Measurements from ENCODE around the gene HACL1. TPM values are rescaled to one million over a fixed set of nuclear protein-coding genes. Genes with fewer than 3 reads are reported as not detected.

HACL1 gene
- total RNA-seq, 1 experiment from 2014 or later, result 44.9 TPM

DNA sequence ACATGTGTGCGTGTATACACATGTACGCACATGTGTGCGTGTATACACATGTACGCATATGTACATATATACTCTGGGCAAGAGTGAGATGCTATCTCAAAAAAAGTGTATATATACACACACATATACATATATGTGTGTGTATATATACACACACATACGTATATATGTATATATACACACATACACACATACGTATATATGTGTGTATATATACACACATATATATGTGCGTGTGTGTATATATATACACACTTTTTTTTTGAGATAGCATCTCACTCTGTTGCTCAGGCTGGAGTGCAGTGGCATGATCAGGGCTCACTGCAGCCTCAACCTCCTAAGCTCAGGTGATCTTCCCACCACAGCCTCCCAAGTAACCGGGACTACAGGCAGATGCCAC lies 8.4 kb downstream of the HACL1 start (continued):
- no peak for TF ChIP-seq PRDM15 (CRISPR knock-in tag; IDR thresholded peaks at IDR 0.05)
- TF ChIP-seq ZNF317 (CRISPR knock-in tag; IDR thresholded peaks at IDR 0.05; ENCODE audit: borderline replicate concordance, low read depth), result no peak
- TF ChIP-seq TEAD4 (CRISPR knock-in tag; IDR thresholded peaks at IDR 0.05), result no peak

DNA sequence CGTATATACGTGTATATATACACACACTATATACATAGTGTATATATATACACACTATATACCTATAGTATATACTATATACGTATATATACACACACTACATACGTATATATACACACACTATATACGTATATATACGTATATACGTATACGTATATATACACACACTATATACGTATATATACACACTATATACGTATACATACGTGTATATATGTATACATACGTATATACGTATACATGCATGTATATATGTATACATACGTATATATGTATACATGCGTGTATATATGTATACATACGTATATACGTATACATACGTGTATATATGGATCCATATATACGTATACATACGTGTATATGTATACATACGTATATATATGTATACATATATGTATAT lies 9.4 kb downstream of the HACL1 start:
- H3K9me3 Mint-ChIP-seq, result no peaks in the 10 kb centered on the region
- H3K27ac Mint-ChIP-seq, result no peak overlapping the region
- peaks cover 31% of the 10 kb centered on the region for H3K36me3 Mint-ChIP-seq
- TF ChIP-seq ZNF671 (CRISPR knock-in tag; IDR thresholded peaks at IDR 0.05) (no peak), NR3C1 (CRISPR knock-in tag; conservative IDR thresholded peaks at IDR 0.05; ENCODE audit: low read depth) (no peak), ZNF317 (CRISPR knock-in tag; IDR thresholded peaks at IDR 0.05; ENCODE audit: borderline replicate concordance, low read depth) (no peak), FOXJ3 (CRISPR knock-in tag; IDR thresholded peaks at IDR 0.05; ENCODE audit: borderline replicate concordance) (no peak), MYBL2 (CRISPR knock-in tag; IDR thresholded peaks at IDR 0.05) (no peak)
- ChIA-PET CTCF (no interaction called here), POLR2A (no interaction called here)
- no peak overlapping the region for H3K4me3 Mint-ChIP-seq
- DNase-seq (ENCODE audit: low spot score), result no peak
- H3K27me3 Mint-ChIP-seq (ENCODE audit: low read depth), result no peaks in the 10 kb centered on the region
- H3K4me1 Mint-ChIP-seq, result no peaks in the 10 kb centered on the region
- no peak for ATAC-seq

DNA sequence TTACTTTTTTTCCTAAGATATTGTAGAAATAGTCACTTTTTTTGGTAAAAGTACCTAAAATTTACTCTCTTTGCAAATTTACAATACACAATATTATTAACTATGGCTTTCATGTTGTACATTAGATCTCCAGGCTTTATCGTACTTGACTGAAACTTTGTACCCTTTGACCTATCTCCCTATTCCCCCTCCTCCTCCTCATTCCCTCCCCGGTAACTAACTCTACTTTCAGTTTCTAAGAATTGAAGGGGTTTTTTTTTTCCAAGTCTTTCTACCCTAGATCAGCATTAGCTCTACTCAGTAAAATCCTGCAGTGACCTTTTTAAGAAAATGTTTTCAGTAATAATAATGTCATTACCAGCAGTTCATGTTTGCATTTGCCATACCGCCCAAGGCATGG lies 10.1 kb downstream of the HACL1 start:
- Mint-ChIP-seq H3K36me3 (peaks cover 29% of the 10 kb centered on the region), H3K4me1 (no peaks in the 10 kb centered on the region), H3K9me3 (no peaks in the 10 kb centered on the region), H3K27ac (no peak overlapping the region), H3K27me3 (ENCODE audit: low read depth) (no peaks in the 10 kb centered on the region), H3K4me3 (no peak overlapping the region)
- ATAC-seq, result no peak
- TF ChIP-seq HMGXB4 (CRISPR knock-in tag; IDR thresholded peaks at IDR 0.05) (no peak), TP53 (CRISPR knock-in tag; IDR thresholded peaks at IDR 0.05) (no peak), CTCF (IDR thresholded peaks at IDR 0.05) (no peak), ZNF219 (CRISPR knock-in tag; IDR thresholded peaks at IDR 0.05; ENCODE audit: borderline replicate concordance) (no peak), GABPB1 (CRISPR knock-in tag; IDR thresholded peaks at IDR 0.05) (no peak), ZNF416 (CRISPR knock-in tag; IDR thresholded peaks at IDR 0.05) (no peak), ESRRA (CRISPR knock-in tag; IDR thresholded peaks at IDR 0.05; ENCODE audit: borderline replicate concordance) (no peak), ZNF671 (CRISPR knock-in tag; IDR thresholded peaks at IDR 0.05) (no peak), GRHL2 (CRISPR knock-in tag; IDR thresholded peaks at IDR 0.05; ENCODE audit: insufficient replicate concordance, severe bottlenecking) (no peak), MYBL2 (CRISPR knock-in tag; IDR thresholded peaks at IDR 0.05) (no peak), ZNF121 (CRISPR knock-in tag; IDR thresholded peaks at IDR 0.05) (no peak), FOXJ3 (CRISPR knock-in tag; IDR thresholded peaks at IDR 0.05; ENCODE audit: borderline replicate concordance) (no peak), NFATC4 (CRISPR knock-in tag; IDR thresholded peaks at IDR 0.05) (no peak), ZNF263 (CRISPR knock-in tag; IDR thresholded peaks at IDR 0.05; ENCODE audit: low read depth) (no peak), SMAD3 (CRISPR knock-in tag; IDR thresholded peaks at IDR 0.05; ENCODE audit: borderline replicate concordance) (no peak)
- TF ChIP-seq, protein P1, sequence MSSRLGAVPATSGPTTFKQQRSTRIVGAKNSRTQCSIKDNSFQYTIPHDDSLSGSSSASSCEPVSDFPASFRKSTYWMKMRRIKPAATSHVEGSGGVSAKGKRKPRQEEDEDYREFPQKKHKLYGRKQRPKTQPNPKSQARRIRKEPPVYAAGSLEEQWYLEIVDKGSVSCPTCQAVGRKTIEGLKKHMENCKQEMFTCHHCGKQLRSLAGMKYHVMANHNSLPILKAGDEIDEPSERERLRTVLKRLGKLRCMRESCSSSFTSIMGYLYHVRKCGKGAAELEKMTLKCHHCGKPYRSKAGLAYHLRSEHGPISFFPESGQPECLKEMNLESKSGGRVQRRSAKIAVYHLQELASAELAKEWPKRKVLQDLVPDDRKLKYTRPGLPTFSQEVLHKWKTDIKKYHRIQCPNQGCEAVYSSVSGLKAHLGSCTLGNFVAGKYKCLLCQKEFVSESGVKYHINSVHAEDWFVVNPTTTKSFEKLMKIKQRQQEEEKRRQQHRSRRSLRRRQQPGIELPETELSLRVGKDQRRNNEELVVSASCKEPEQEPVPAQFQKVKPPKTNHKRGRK (CRISPR knock-in tag; IDR thresholded peaks at IDR 0.05; ENCODE audit: borderline replicate concordance), result no peak
- TF ChIP-seq, protein P2, sequence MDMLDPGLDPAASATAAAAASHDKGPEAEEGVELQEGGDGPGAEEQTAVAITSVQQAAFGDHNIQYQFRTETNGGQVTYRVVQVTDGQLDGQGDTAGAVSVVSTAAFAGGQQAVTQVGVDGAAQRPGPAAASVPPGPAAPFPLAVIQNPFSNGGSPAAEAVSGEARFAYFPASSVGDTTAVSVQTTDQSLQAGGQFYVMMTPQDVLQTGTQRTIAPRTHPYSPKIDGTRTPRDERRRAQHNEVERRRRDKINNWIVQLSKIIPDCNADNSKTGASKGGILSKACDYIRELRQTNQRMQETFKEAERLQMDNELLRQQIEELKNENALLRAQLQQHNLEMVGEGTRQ (CRISPR knock-in tag; IDR thresholded peaks at IDR 0.05), result no peak
- POLR2A ChIA-PET, result no interaction called here
- CTCF ChIA-PET, result no interaction called here
- no peak for DNase-seq (ENCODE audit: low spot score)

Data from WTC11 (cell line).